Measurements from ENCODE around the gene CLIP1. TPM values are rescaled to one million over a fixed set of nuclear protein-coding genes. Genes with fewer than 3 reads are reported as not detected.

CLIP1 gene
- total and polyA plus RNA-seq, 2 of the 13 experiments (the other 11 are each of a cell fraction or from before 2014, with no cell fraction given): 28.9 to 43.7 TPM

- 0 out of 2 replicates have a peak, but pooled peaks have one; percentile 24 for TF ChIP-seq ZNF674 (CRISPR knock-in tag; IDR thresholded peaks at IDR 0.05; ENCODE audit: low read depth)
- peak; percentile 64 for TF ChIP-seq ZMYM2 (CRISPR knock-in tag; IDR thresholded peaks at IDR 0.05)
- no peak for TF ChIP-seq HNF4G (IDR thresholded peaks at IDR 0.05; ENCODE audit: borderline replicate concordance, low read depth, low read length)
- peak; percentile 73 for TF ChIP-seq HNF4G (CRISPR knock-in tag; IDR thresholded peaks at IDR 0.05; ENCODE audit: borderline replicate concordance, low read depth)
- TF ChIP-seq, protein P1, sequence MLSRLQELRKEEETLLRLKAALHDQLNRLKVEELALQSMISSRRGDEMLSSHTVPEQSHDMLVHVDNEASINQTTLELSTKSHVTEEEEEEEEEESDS (CRISPR knock-in tag; IDR thresholded peaks at IDR 0.05; ENCODE audit: borderline replicate concordance): no peak
- TF ChIP-seq ZNF670 (CRISPR knock-in tag; IDR thresholded peaks at IDR 0.05; ENCODE audit: borderline replicate concordance): peak; percentile 37; the same call in 1 of the 2 replicates
- TF ChIP-seq MYC (CRISPR knock-in tag; IDR thresholded peaks at IDR 0.05; ENCODE audit: borderline replicate concordance): peak; percentile 20; the same call in 1 of the 2 replicates
- peak; percentile 80 for TF ChIP-seq NFYB (CRISPR knock-in tag; IDR thresholded peaks at IDR 0.05)
- TF ChIP-seq HDAC1 (CRISPR knock-in tag; IDR thresholded peaks at IDR 0.05): peak; percentile 96
- TF ChIP-seq ZBED4 (CRISPR knock-in tag; IDR thresholded peaks at IDR 0.05; ENCODE audit: borderline replicate concordance): peak; percentile 58; the same call in 1 of the 2 replicates
- TF ChIP-seq CAMTA2 (CRISPR knock-in tag; IDR thresholded peaks at IDR 0.05; ENCODE audit: borderline replicate concordance): peak; percentile 93
- no peak for TF ChIP-seq MAFF (IDR thresholded peaks at IDR 0.05; ENCODE audit: low read depth, low read length)
- TF ChIP-seq, protein P2, sequence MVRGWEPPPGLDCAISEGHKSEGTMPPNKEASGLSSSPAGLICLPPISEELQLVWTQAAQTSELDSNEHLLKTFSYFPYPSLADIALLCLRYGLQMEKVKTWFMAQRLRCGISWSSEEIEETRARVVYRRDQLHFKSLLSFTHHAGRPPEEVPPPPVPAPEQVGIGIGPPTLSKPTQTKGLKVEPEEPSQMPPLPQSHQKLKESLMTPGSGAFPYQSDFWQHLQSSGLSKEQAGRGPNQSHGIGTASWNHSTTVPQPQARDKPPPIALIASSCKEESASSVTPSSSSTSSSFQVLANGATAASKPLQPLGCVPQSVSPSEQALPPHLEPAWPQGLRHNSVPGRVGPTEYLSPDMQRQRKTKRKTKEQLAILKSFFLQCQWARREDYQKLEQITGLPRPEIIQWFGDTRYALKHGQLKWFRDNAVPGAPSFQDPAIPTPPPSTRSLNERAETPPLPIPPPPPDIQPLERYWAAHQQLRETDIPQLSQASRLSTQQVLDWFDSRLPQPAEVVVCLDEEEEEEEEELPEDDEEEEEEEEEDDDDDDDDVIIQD (CRISPR knock-in tag; IDR thresholded peaks at IDR 0.05; ENCODE audit: low read depth): peak; percentile 27; the same call in 1 of the 2 replicates
- TF ChIP-seq SAP130 (CRISPR knock-in tag; IDR thresholded peaks at IDR 0.05; ENCODE audit: low read depth): peak; percentile 90
- TF ChIP-seq NRL (CRISPR knock-in tag; IDR thresholded peaks at IDR 0.05; ENCODE audit: borderline replicate concordance): peak; percentile 78; the same call in 1 of the 2 replicates
- TF ChIP-seq, protein P3, sequence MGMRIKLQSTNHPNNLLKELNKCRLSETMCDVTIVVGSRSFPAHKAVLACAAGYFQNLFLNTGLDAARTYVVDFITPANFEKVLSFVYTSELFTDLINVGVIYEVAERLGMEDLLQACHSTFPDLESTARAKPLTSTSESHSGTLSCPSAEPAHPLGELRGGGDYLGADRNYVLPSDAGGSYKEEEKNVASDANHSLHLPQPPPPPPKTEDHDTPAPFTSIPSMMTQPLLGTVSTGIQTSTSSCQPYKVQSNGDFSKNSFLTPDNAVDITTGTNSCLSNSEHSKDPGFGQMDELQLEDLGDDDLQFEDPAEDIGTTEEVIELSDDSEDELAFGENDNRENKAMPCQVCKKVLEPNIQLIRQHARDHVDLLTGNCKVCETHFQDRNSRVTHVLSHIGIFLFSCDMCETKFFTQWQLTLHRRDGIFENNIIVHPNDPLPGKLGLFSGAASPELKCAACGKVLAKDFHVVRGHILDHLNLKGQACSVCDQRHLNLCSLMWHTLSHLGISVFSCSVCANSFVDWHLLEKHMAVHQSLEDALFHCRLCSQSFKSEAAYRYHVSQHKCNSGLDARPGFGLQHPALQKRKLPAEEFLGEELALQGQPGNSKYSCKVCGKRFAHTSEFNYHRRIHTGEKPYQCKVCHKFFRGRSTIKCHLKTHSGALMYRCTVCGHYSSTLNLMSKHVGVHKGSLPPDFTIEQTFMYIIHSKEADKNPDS (CRISPR knock-in tag; IDR thresholded peaks at IDR 0.05): no peak; the same call in 1 of the 2 replicates
- 0 out of 2 replicates have a peak, but pooled peaks have one; percentile 63 for TF ChIP-seq PPARG (CRISPR knock-in tag; conservative IDR thresholded peaks at IDR 0.05)
- peak; percentile 45; the same call in 1 of the 2 replicates for TF ChIP-seq RNF2 (conservative IDR thresholded peaks at IDR 0.05; ENCODE audit: low read depth)
- TF ChIP-seq ATF7-NPFF (CRISPR knock-in tag; IDR thresholded peaks at IDR 0.05; ENCODE audit: low read depth): peak; percentile 71; the same call in 1 of the 2 replicates
- peak; percentile 82 for TF ChIP-seq ZNF501 (CRISPR knock-in tag; IDR thresholded peaks at IDR 0.05)
Measured at GRCh38 chr12:122225683-122226365, 196.6 kb downstream of the CLIP1 start, which contains the start of gene DIABLO (continued).
